ENCODE measurements around the gene GPRC5C.

DNA sequence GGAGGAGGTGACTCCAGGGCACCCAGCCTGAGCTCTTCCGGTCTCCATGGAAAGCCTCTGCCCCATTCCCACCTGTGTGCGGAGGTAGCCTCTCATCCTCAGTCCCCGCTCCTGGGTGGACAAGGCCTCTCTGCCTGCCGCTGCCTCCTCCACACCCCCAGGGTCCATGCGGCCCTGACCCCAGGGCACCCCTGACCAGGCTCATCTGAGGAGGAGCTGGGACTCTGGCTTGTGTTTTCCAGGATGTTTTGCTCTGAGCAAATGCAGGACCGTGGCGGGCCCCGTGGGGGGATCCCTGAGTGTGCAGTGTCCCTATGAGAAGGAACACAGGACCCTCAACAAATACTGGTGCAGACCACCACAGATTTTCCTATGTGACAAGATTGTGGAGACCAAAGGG is 41.4 kb downstream of the GPRC5C start:
- TF ChIP-seq TAF1 (IDR thresholded peaks at IDR 0.05; ENCODE audit: low read depth, low read length) (no peak), POLR2A (IDR thresholded peaks at IDR 0.05; ENCODE audit: low read depth, low read length) (no peak), POLR2AphosphoS5 (IDR thresholded peaks at IDR 0.05; ENCODE audit: low read depth, low read length) (no peak), SPI1 (IDR thresholded peaks at IDR 0.05; ENCODE audit: low read depth, low read length) (no peak), POU2F2 (IDR thresholded peaks at IDR 0.05; ENCODE audit: low read depth, low read length) (no peak), PAX5 (IDR thresholded peaks at IDR 0.05; ENCODE audit: insufficient read depth, low read length, severe bottlenecking) (no peak)
